NCI-H774 (cell line): ENCODE data around the gene MBD1.
"Not testable (repeated sequence)": the region's sequence is repeated elsewhere in the genome, so short reads cannot be mapped to it uniquely, and the experiment has no call there.

Experiments
- DNase-seq: peaks from one replicate; lab custom pipeline; 2025; lab: John Stamatoyannopoulos, UW

Gene MBD1

GRCh38 chr18:50273203-50274043 lies 7.9 kb downstream of the MBD1 start:
- DNase-seq, result no peak

- no peak for DNase-seq
These were observed 8.8 kb downstream of the MBD1 start for GRCh38 chr18:50272568-50272967.

GRCh38 chr18:50268022-50268747 lies 13.1 kb downstream of the MBD1 start:
- no peak for DNase-seq

GRCh38 chr18:50266248-50266704 lies 15.0 kb downstream of the MBD1 start, which contains the start of gene CFAP53:
Gene CFAP53, minus strand, starts transcription at chr18:50266495. Its CDS starts 91 bp downstream, at chr18:50266404.
- peak; percentile 82 for DNase-seq

- no peak for DNase-seq
These were observed 18.3 kb downstream of the MBD1 start for GRCh38 chr18:50262977-50263376.

- DNase-seq, result no peak
These were observed 30.4 kb downstream of the MBD1 start for GRCh38 chr18:50250935-50251334.

- no peak for DNase-seq
These were observed 31.7 kb downstream of the MBD1 start for GRCh38 chr18:50249576-50249975.

- no peak for DNase-seq
These were observed 33.8 kb downstream of the MBD1 start for GRCh38 chr18:50247561-50247960.

- DNase-seq, result not testable (repeated sequence)
These were observed 39.6 kb downstream of the MBD1 start for GRCh38 chr18:50241768-50242167.

GRCh38 chr18:50240080-50240563 lies 41.2 kb downstream of the MBD1 start:
- no peak for DNase-seq

GRCh38 chr18:50232419-50232818 lies 48.9 kb downstream of the MBD1 start:
- no peak for DNase-seq

GRCh38 chr18:50231621-50232020 lies 49.7 kb downstream of the MBD1 start:
- DNase-seq, result no peak

GRCh38 chr18:50220249-50220648 lies 61.1 kb downstream of the MBD1 start:
- not testable (repeated sequence) for DNase-seq
